K562 (cell line): ENCODE measurements around the gene INPP4B. TPM values are rescaled to one million over a fixed set of nuclear protein-coding genes. Genes with fewer than 3 reads are reported as not detected.

Experiments used
- ATAC-seq: fragments of 200-7000 bp; cut with Tn5 transposase; 3 replicates; pipeline ENCODE4 v1.9.1; 2020; ENCODE audit warnings: moderate library complexity
- BruUV-seq: library from RNA; stranded (reverse); fragments of 400-500 nt; replicated peaks from 2 replicates; lab custom pipeline; 2021; lab: Mats Ljungman, UMichigan
- CTCF ChIA-PET: fragments of 300-600 bp; formaldehyde crosslinking; extraction: SDS; loops from one replicate; lab custom pipeline; 2021; ENCODE audit warnings: low intra/inter-chr PET ratio; lab: Yijun Ruan, JAX
- POLR2A ChIA-PET: fragments of 300-600, 350-650 bp; sonication (Branson Sonifier 250); formaldehyde crosslinking; extraction: SDS; loops from one replicate; lab custom pipeline; 2021; ENCODE audit warnings: antibody characterized with exemption, inconsistent platforms; lab: Yijun Ruan, JAX
- DNase-seq, 4 experiments: peaks; one replicate each; pipeline versions ENCODE4 v3.0.0 to v3.0.0-alpha.2; 2011 to 2018; ENCODE audit warnings: low spot score in 3 of 4, mixed read lengths in 3 of 4; ENCODE audit errors: extremely low read depth in 1 of 4
- FAIRE-seq: peaks from 2 replicates; lab custom pipeline; 2011; peaks lifted over from hg19 to GRCh38; lab: Jason Lieb, UNC
- H2AFZ ChIP-seq: 2 replicates; pipeline ENCODE4 v1.6.0; 2011; ENCODE audit warnings: low read depth, low read length, control low read depth, inconsistent platforms
- H3K27ac ChIP-seq: fragments of 200-600 bp; 3 replicates; pipeline ENCODE4 v1.8.0; 2011; ENCODE audit warnings: low read depth, mild to moderate bottlenecking, control low read depth, inconsistent platforms, low read length, moderate library complexity, mixed read lengths; ENCODE audit errors: extremely low read depth
- H3K27me3 ChIP-seq, 2 experiments: fragments of 300-600 bp in 1 of 2; 2 replicates in 1 of 2; 3 replicates in 1 of 2; pipeline versions ENCODE4 v1.6.0 to v1.8.0; 2011; ENCODE audit warnings: inconsistent platforms in 2 of 2, low read length in 2 of 2, mild to moderate bottlenecking in 1 of 2, mixed read lengths in 1 of 2, moderate library complexity in 1 of 2; ENCODE audit not compliant: control insufficient read depth in 2 of 2, insufficient read depth in 2 of 2
- H3K36me3 ChIP-seq: fragments of 300-600 bp; 3 replicates; pipeline ENCODE4 v1.8.0; 2011; ENCODE audit warnings: mild to moderate bottlenecking, low read length, inconsistent platforms; ENCODE audit not compliant: control insufficient read depth, insufficient read depth
- H3K4me1 ChIP-seq, 2 experiments: fragments of 200-600 bp in 1 of 2; replicated peaks in 1 of 2; 2 replicates in 1 of 2; 3 replicates in 1 of 2; pipeline versions ENCODE4 v1.5.1 to v1.8.0; 2011; ENCODE audit warnings: inconsistent platforms in 2 of 2, low read length in 2 of 2, mild to moderate bottlenecking in 1 of 2, mixed read lengths in 1 of 2, moderate library complexity in 1 of 2; ENCODE audit not compliant: control insufficient read depth in 2 of 2, insufficient read depth in 2 of 2
- H3K4me2 ChIP-seq: 2 replicates; pipeline ENCODE4 v1.6.1; 2011; ENCODE audit warnings: low read length, control low read depth, inconsistent platforms, mixed read lengths; ENCODE audit not compliant: insufficient read depth
- H3K4me3 ChIP-seq: fragments of 200-600 bp; sonication (generic), shearing (Covaris generic); 2 replicates; pipeline ENCODE4 v1.5.1; 2016; ENCODE audit warnings: control low read depth, inconsistent platforms
- H3K79me2 ChIP-seq: fragments of 200-600 bp; 3 replicates; pipeline ENCODE4 v1.8.0; 2011; ENCODE audit warnings: low read length, inconsistent platforms; ENCODE audit not compliant: control insufficient read depth, insufficient read depth
- H3K9ac ChIP-seq, 2 experiments: 2 replicates each; pipeline versions ENCODE4 v1.6.0 to v1.6.1; 2011; ENCODE audit warnings: low read depth in 2 of 2, low read length in 2 of 2, control low read depth in 1 of 2, inconsistent platforms in 1 of 2, mild to moderate bottlenecking in 1 of 2, mixed read lengths in 1 of 2; ENCODE audit not compliant: insufficient read depth in 1 of 2
- H3K9me1 ChIP-seq: one replicate; pipeline ENCODE4 v1.6.0; 2011; ENCODE audit warnings: inconsistent platforms, mild to moderate bottlenecking, low read length, moderate library complexity; ENCODE audit not compliant: control insufficient read depth, insufficient read depth
- H3K9me3 ChIP-seq: replicated peaks from 2 replicates; pipeline ENCODE4 v1.5.1; 2011; ENCODE audit warnings: low read depth, low read length, inconsistent platforms; ENCODE audit not compliant: control insufficient read depth, insufficient read depth
- H4K20me1 ChIP-seq: replicated peaks from 2 replicates; pipeline ENCODE4 v1.6.1; 2011; ENCODE audit warnings: low read length, inconsistent platforms, mixed read lengths; ENCODE audit not compliant: control insufficient read depth, insufficient read depth
- GABPB2 ChIP-seq: fragments of 250-450 bp; sonication (Bioruptor Pico); conservative IDR thresholded peaks from 2 replicates; pipeline ENCODE4 v1.5.1; 2021; ENCODE audit warnings: mild to moderate bottlenecking
- HDGF ChIP-seq: fragments of 450-650 bp; IDR thresholded peaks from 2 replicates; pipeline ENCODE4 v1.6.1; 2016
- HNRNPUL1 ChIP-seq: fragments of 200-400 bp; formaldehyde crosslinking; IDR thresholded peaks from 2 replicates; pipeline ENCODE4 v1.6.1; 2017; ENCODE audit warnings: low read length
- HOXB6 ChIP-seq: fragments of 250-450 bp; sonication (Bioruptor Pico); IDR thresholded peaks from 2 replicates; pipeline ENCODE4 v1.5.1; 2022; ENCODE audit warnings: mild to moderate bottlenecking, borderline replicate concordance
- HSF4 ChIP-seq: fragments of 250-450 bp; sonication (Bioruptor Pico); IDR thresholded peaks from 2 replicates; pipeline ENCODE4 v2.1.2; 2022; ENCODE audit warnings: mild to moderate bottlenecking, moderate library complexity, borderline replicate concordance
- NFE2L1 ChIP-seq: fragments of 450-650 bp; IDR thresholded peaks from 2 replicates; pipeline ENCODE4 v1.6.1; 2016; ENCODE audit warnings: missing genetic modification characterization, low read depth, mild to moderate bottlenecking, missing compliant biosample characterization, moderate library complexity, borderline replicate concordance
- NRF1 ChIP-seq, 2 experiments: fragments of 450-650 bp; IDR thresholded peaks in 1 of 2; conservative IDR thresholded peaks in 1 of 2; 2 replicates each; pipeline ENCODE4 v1.6.1; 2014; ENCODE audit warnings: mild to moderate bottlenecking in 2 of 2
- POLR2H ChIP-seq: IDR thresholded peaks from 2 replicates; pipeline ENCODE4 v1.6.1; 2016; ENCODE audit warnings: missing genetic modification characterization, low read depth, mild to moderate bottlenecking, control low read depth, missing compliant biosample characterization, moderate library complexity
- PPARD ChIP-seq: fragments of 250-450 bp; sonication (Bioruptor Pico); IDR thresholded peaks from 2 replicates; pipeline ENCODE4 v1.8.0; 2022; ENCODE audit warnings: inconsistent platforms, mild to moderate bottlenecking, moderate library complexity
- SMAD3 ChIP-seq: fragments of 450-650 bp; formaldehyde crosslinking; conservative IDR thresholded peaks from 2 replicates; pipeline ENCODE4 v1.4.0; 2020; ENCODE audit warnings: mild to moderate bottlenecking
- SP1 ChIP-seq: sonication (generic); formaldehyde crosslinking; IDR thresholded peaks from 2 replicates; pipeline ENCODE4 v1.8.1; 2022; ENCODE audit warnings: mild to moderate bottlenecking, missing genetic modification reagents
- ZNF124 ChIP-seq: sonication (generic); formaldehyde crosslinking; IDR thresholded peaks from 2 replicates; pipeline ENCODE4 v1.8.1; 2022; ENCODE audit warnings: missing genetic modification reagents
- ZNF133 ChIP-seq: fragments of 250-450 bp; sonication (Bioruptor Pico); IDR thresholded peaks from 2 replicates; pipeline ENCODE4 v1.4.0; 2020; ENCODE audit warnings: mild to moderate bottlenecking
- ZNF263 ChIP-seq: sonication (generic); formaldehyde crosslinking; IDR thresholded peaks from 2 replicates; pipeline ENCODE4 v1.8.0; 2022; ENCODE audit warnings: mild to moderate bottlenecking, missing genetic modification reagents, borderline replicate concordance
- ZNF75A ChIP-seq: fragments of 450-650 bp; formaldehyde crosslinking; IDR thresholded peaks from 2 replicates; pipeline ENCODE4 v1.4.0; 2020; ENCODE audit warnings: mild to moderate bottlenecking
- WGBS: fragments of 100-300 bp; shearing (Covaris generic); methylation state at CpG from one replicate; pipeline ENCODE4 v1.1.6; 2016; ENCODE audit warnings: low coverage, mixed read lengths; ENCODE audit not compliant: insufficient coverage; ENCODE audit errors: missing lambda C conversion rate; 5-methylcytosine and 5-hydroxymethylcytosine counted together
- in situ Hi-C: fragments of 300-500 bp; cut with MboI; formaldehyde crosslinking; loops from 4 replicates; pipeline ENCODE4 v1.15.0; 2018; ENCODE audit warnings: inconsistent platforms, mixed read lengths
- intact Hi-C: fragments of 100-400 bp; cut with micrococcal nuclease; formaldehyde crosslinking; loops from 2 replicates; pipeline ENCODE4 v1.14.2; 2022
- polyA plus RNA-seq, 8 experiments: library from polyadenylated mRNA; depleted of rRNA in 4 of 8; stranded (reverse) in 5 of 8; unstranded in 3 of 8; fragments of >200 nt; fragmentation: Nextera tagmentation in 2 of 8; fragmentation: Illumina TruSeq in 1 of 8; extraction: Ambion mirVana in 2 of 8; extraction: Trizol in 1 of 8; gene quantifications; 2 replicates each; pipeline versions ENCODE4 v1.2.1 to v1.2.3, GENCODE V29; 2011 to 2014; ENCODE audit warnings: inconsistent platforms in 1 of 8, missing spikeins in 1 of 8
- total RNA-seq, 7 experiments: library from RNA; depleted of rRNA in 6 of 7; stranded (reverse); fragments of >200 nt in 6 of 7; fragmentation: Illumina TruSeq in 2 of 7; extraction: Trizol in 2 of 7; gene quantifications; 2 replicates each; pipeline versions ENCODE4 v1.2.1 to v1.2.3, GENCODE V29; 2011 to 2021; ENCODE audit warnings: low replicate concordance in 1 of 7

The INPP4B gene
- total and polyA plus RNA-seq, 9 of the 15 experiments (the other 6 are each of a cell fraction or from before 2014, with no cell fraction given), result 0.04 to 0.11 TPM; not detected in 7

DNA sequence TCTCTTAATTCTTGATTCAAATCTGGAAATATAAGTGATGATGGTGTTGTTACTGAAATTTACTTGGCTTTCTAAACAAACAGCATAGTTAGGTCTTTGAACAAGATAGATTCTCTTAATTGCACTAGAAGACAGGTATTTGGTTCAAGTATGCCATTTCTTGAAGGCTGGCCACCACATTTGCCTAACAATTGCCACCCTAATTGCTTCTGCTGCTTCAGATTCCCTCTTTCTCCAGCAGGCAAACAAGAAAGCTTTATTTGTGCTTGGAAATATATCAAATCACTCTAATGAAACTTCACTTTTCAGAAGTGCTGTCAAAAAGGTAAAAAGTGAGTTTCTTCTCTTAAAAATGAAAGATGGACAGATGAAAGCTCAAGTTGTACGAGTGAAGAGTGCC, 418.6 kb downstream of the INPP4B start:
- no TSS peak for BruUV-seq
- Histone ChIP-seq H3K4me3 (no peak overlapping the region), H3K9ac (no peak overlapping the region), H3K9me1 (no peaks in the 10 kb centered on the region), H4K20me1 (no peaks in the 10 kb centered on the region), H3K4me1 (no peaks in the 10 kb centered on the region), H3K79me2 (no peaks in the 10 kb centered on the region), H3K9me3 (no peaks in the 10 kb centered on the region), H3K4me2 (no peak overlapping the region), H3K27me3 (no peaks in the 10 kb centered on the region), H3K36me3 (no peaks in the 10 kb centered on the region), H2AFZ (no peak overlapping the region), H3K27ac (no peak overlapping the region)
- ChIA-PET POLR2A (no interaction called here), CTCF (no interaction called here)
- no peak for DNase-seq
- intact Hi-C loops (no loop called here), in situ Hi-C loops (no loop called here)
- ATAC-seq, result no peak
- FAIRE-seq, result no peak
- TF ChIP-seq SP1 (no peak), NFE2L1 (tag) (no peak), NRF1 (conservative IDR thresholded peaks at IDR 0.05 in 1 of 2, IDR thresholded peaks at IDR 0.05 in 1 of 2) (no peak), ZNF75A (no peak), PPARD (no peak), HOXB6 (CRISPR knock-in tag) (no peak), SMAD3 (CRISPR knock-in tag) (no peak), ZNF133 (CRISPR knock-in tag) (no peak), HNRNPUL1 (no peak), POLR2H (no peak), HSF4 (CRISPR knock-in tag) (no peak), ZNF263 (CRISPR knock-in tag) (no peak), GABPB2 (no peak), ZNF124 (no peak), HDGF (no peak)
- WGBS, result 0% methylated on average over 1 of the region's 1 CpG
